ENCODE measurements around the gene RAB11B.
A peak's percentile ranks its signal among the peaks of the same experiment; 100 is the strongest.
"Not testable (repeated sequence)": the region's sequence is repeated elsewhere in the genome, so short reads cannot be mapped to it uniquely, and the experiment has no call there.

The RAB11B gene

DNA sequence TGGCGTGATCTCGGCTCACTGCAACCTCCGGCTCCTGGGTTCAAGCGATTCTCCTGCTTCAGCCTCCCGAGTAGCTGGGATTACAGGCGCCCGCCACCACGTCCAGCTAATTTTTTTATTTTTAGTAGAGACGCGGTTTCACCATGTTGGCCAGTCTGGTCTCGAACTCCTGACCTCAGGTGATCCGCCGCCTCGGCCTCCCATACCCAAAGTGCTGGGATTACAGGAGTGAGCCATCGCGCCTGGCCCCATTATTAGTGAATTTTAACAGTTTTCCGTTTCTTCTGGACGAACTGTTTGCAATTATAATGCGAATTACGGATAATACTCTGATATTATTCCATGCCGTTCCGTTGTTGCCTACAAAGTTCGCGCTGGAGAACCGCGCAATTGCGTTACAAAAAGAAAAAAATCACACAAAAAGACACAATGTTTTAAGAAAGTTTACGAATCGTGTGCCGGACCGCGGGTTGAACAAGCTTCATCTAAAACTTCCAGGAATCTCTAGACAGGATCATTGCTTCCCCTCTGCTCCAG is 54.0 kb downstream of the RAB11B start:
- Histone ChIP-seq H3K27ac (ENCODE audit: insufficient read depth in 1 of 2, low read depth in 1 of 2, low read length in 2 of 2, poor library complexity in 1 of 2, severe bottlenecking in 2 of 2) (peak overlapping the region; percentile 54 to 98), H3K36me3 (ENCODE audit: control insufficient read depth in 4 of 4, insufficient read depth in 4 of 4, low read length in 3 of 4) (peaks cover 4 to 20% (median 11%) of the 10 kb centered on the region in 4 experiments), H3K4me1 (ENCODE audit: control extremely low read depth in 1 of 4, control insufficient read depth in 4 of 4, insufficient read depth in 4 of 4, low read length in 3 of 4) (peaks cover 21 to 41% (median 30%) of the 10 kb centered on the region in 4 experiments), H3K4me3 (ENCODE audit: control insufficient read depth in 1 of 7, extremely low read depth in 1 of 7, insufficient read depth in 4 of 7, low read depth in 2 of 7, low read length in 6 of 7) (peak overlapping the region; percentile 83 to 97 (median 93))
- H3K9me3 ChIP-seq (ENCODE audit: control extremely low read depth in 1 of 5, control insufficient read depth in 4 of 5, insufficient read depth in 2 of 5, low read depth in 1 of 5, low read length in 4 of 5); H3K27me3 ChIP-seq (replicated peaks in 2 of 5; ENCODE audit: control insufficient read depth in 4 of 5, insufficient read depth in 5 of 5, low read length in 4 of 5); DNase-seq: not testable (repeated sequence)
- CTCF ChIA-PET: interaction anchor here (0.6 to 1.7 kb wide), 6 partner anchors 8 to 1182 kb away, joined by 3 to 5 read pairs (median 4); no protein-coding TSS in a partner anchor
- WGBS (ENCODE audit: insufficient coverage): 40% methylated on average over 30 of the region's 32 CpGs
- POLR2A ChIA-PET: interaction anchor here (0.6 to 1.6 kb wide), 6 partner anchors 11 to 65 kb away, joined by 3 to 13 read pairs (median 5); partner anchors contain the start of gene MARCHF2

GRCh38 chr19:8444677-8445487 is 54.7 kb downstream of the RAB11B start, which contains the start of gene HNRNPM:
Gene HNRNPM, plus strand, starts transcription at chr19:8444975. Its CDS starts 24 bp downstream, at chr19:8444999.
- H3K4me1 ChIP-seq (ENCODE audit: control extremely low read depth in 1 of 4, control insufficient read depth in 4 of 4, insufficient read depth in 4 of 4, low read length in 3 of 4): peaks cover 22 to 44% (median 34%) of the 10 kb centered on the region in 4 experiments
- ChIA-PET CTCF (interaction anchor here (0.6 to 1.7 kb wide), 7 partner anchors 9 to 1181 kb away, joined by 3 to 5 read pairs (median 4); no protein-coding TSS in a partner anchor), POLR2A (interaction anchor here (0.6 to 1.6 kb wide), 7 partner anchors 12 to 191 kb away, joined by 3 to 13 read pairs (median 3); partner anchors contain the start of gene MARCHF2)
- peak; percentile 97 to 99 (median 98) for DNase-seq
- H3K9me3 ChIP-seq (ENCODE audit: control extremely low read depth in 1 of 5, control insufficient read depth in 4 of 5, insufficient read depth in 2 of 5, low read depth in 1 of 5, low read length in 4 of 5): no peaks in the 10 kb centered on the region
- H3K36me3 ChIP-seq (ENCODE audit: control insufficient read depth in 4 of 4, insufficient read depth in 4 of 4, low read length in 3 of 4): peaks cover 4 to 23% (median 11%) of the 10 kb centered on the region in 4 experiments
- H3K27me3 ChIP-seq (replicated peaks in 2 of 5; ENCODE audit: control insufficient read depth in 4 of 5, insufficient read depth in 5 of 5, low read length in 4 of 5): no peaks in the 10 kb centered on the region
- H3K4me3 ChIP-seq (ENCODE audit: control insufficient read depth in 1 of 7, extremely low read depth in 1 of 7, insufficient read depth in 4 of 7, low read depth in 2 of 7, low read length in 6 of 7): peak within 1 kb of the TSS; percentile 83 to 97 (median 93)
- WGBS (ENCODE audit: insufficient coverage): 0% methylated on average over 72 of the region's 93 CpGs
- H3K27ac ChIP-seq (ENCODE audit: insufficient read depth in 1 of 2, low read depth in 1 of 2, low read length in 2 of 2, poor library complexity in 1 of 2, severe bottlenecking in 2 of 2): peak within 1 kb of the TSS; percentile 97 to 98

DNA sequence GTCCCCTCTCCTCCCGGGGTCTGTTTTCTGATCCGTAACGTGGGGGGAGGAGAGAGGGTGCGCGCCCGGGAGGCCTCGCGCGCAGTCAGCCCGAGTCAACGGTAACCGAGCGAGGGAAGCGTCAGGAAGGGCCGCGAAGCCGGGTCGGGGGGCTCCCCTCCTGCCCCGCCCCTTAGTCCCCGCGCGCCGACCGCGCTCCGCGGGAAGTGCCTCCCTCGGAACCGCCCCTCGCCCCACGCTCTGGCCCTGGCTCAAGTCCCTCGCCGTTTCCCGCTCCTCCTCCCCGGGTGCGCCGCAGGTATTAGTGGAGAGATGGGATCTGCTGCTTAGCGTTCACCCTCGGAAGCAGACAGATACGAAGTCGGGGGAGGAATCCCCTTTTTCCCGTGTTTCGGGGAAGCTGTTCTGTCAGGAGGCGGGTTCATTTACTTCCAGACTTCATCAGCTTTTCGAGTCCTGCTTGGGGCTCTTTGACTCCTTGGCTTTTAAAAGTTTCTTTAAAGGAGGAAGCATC is 55.4 kb downstream of the RAB11B start:
- ChIA-PET POLR2A (interaction anchor here (0.6 to 1.6 kb wide), 2 partner anchors 33 to 191 kb away, joined by 3 to 13 read pairs; partner anchors contain the start of gene MARCHF2), CTCF (interaction anchor here (0.6 to 2.8 kb wide), 7 partner anchors 9 to 92 kb away, joined by 3 to 14 read pairs (median 8); partner anchors contain the start of gene MARCHF2)
- DNase-seq: peak; percentile 45 to 58 (median 46)
- peak overlapping the region; percentile 97 to 98 for H3K27ac ChIP-seq (ENCODE audit: insufficient read depth in 1 of 2, low read depth in 1 of 2, low read length in 2 of 2, poor library complexity in 1 of 2, severe bottlenecking in 2 of 2)
- WGBS (ENCODE audit: insufficient coverage): under 1% methylated on average over 34 of the region's 45 CpGs
- H3K27me3 ChIP-seq (replicated peaks in 2 of 5; ENCODE audit: control insufficient read depth in 4 of 5, insufficient read depth in 5 of 5, low read length in 4 of 5): no peaks in the 10 kb centered on the region
- H3K36me3 ChIP-seq (ENCODE audit: control insufficient read depth in 4 of 4, insufficient read depth in 4 of 4, low read length in 3 of 4): peaks cover 4 to 28% (median 12%) of the 10 kb centered on the region in 4 experiments
- H3K4me1 ChIP-seq (ENCODE audit: control extremely low read depth in 1 of 4, control insufficient read depth in 4 of 4, insufficient read depth in 4 of 4, low read length in 3 of 4): peaks cover 22 to 47% (median 35%) of the 10 kb centered on the region in 4 experiments
- H3K9me3 ChIP-seq (ENCODE audit: control extremely low read depth in 1 of 5, control insufficient read depth in 4 of 5, insufficient read depth in 2 of 5, low read depth in 1 of 5, low read length in 4 of 5): no peaks in the 10 kb centered on the region
- H3K4me3 ChIP-seq (ENCODE audit: control insufficient read depth in 1 of 7, extremely low read depth in 1 of 7, insufficient read depth in 4 of 7, low read depth in 2 of 7, low read length in 6 of 7): peak overlapping the region; percentile 82 to 97 (median 93)

DNA sequence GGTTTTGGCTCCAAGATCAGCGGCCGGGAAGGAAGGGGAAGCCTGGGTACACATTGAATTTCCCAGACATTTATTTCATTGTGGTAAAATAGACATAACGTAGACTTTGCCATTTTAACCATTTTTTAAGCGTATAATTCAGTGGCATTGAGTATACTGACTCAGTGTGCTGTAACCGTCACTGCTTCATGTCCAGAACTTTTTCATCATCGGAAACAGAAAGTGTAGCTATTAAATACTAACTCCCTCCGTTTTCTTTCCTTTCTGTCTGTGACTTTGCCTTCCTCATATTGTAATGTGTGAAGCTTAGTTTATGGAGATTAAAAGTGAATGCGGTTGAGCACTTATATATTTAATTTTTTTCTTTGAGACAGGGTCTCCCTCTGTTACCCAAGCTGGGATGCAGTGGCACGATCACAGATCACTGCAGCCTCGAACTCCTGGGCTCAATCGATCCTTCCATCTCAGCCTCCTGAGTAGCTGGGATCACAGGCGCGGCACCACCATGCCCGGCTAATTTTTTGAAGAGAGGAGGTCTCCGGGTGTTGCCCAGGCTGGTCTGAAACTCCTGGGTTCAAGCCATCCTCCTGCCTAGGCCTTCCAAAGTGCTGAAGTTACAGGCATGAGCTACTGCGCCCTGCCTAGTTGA is 56.0 kb downstream of the RAB11B start:
- no peaks in the 10 kb centered on the region for H3K27me3 ChIP-seq (replicated peaks in 2 of 5; ENCODE audit: control insufficient read depth in 4 of 5, insufficient read depth in 5 of 5, low read length in 4 of 5)
- peaks cover 4 to 28% (median 12%) of the 10 kb centered on the region in 4 experiments for H3K36me3 ChIP-seq (ENCODE audit: control insufficient read depth in 4 of 4, insufficient read depth in 4 of 4, low read length in 3 of 4)
- no peaks in the 10 kb centered on the region for H3K9me3 ChIP-seq (ENCODE audit: control extremely low read depth in 1 of 5, control insufficient read depth in 4 of 5, insufficient read depth in 2 of 5, low read depth in 1 of 5, low read length in 4 of 5)
- H3K27ac ChIP-seq (ENCODE audit: insufficient read depth in 1 of 2, low read depth in 1 of 2, low read length in 2 of 2, poor library complexity in 1 of 2, severe bottlenecking in 2 of 2): peak overlapping the region; percentile 97 to 98
- DNase-seq: no peak
- ChIA-PET POLR2A (no interaction called here), CTCF (interaction anchor here (0.6 to 2.8 kb wide), 9 partner anchors 9 to 93 kb away, joined by 3 to 14 read pairs (median 8); partner anchors contain the start of gene MARCHF2)
- H3K4me3 ChIP-seq (ENCODE audit: control insufficient read depth in 1 of 7, extremely low read depth in 1 of 7, insufficient read depth in 4 of 7, low read depth in 2 of 7, low read length in 6 of 7): peak overlapping the region; percentile 82 to 97 (median 93)
- peaks cover 22 to 49% (median 35%) of the 10 kb centered on the region in 4 experiments for H3K4me1 ChIP-seq (ENCODE audit: control extremely low read depth in 1 of 4, control insufficient read depth in 4 of 4, insufficient read depth in 4 of 4, low read length in 3 of 4)
- 96% methylated on average over 7 of the region's 16 CpGs for WGBS (ENCODE audit: insufficient coverage)

DNA sequence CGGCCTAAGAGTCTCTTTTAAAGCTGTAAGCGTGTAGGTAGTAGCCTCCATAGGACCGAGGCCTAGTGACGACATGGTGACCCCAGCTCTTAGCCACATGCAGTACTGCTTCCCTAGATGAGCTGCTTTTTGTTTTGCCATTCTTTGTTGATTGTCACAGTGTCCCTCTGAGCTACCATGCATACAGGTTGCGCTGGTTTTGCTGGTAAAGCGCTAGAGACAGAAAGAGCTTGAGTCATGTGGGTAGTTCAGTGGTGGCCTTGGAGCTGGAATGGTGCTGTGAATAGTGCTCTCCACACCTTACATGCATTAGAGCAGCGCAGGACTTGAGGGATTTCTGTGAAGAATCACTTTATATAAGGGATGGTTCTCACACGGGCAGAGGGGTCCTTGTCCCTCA is 59.7 kb downstream of the RAB11B start:
- POLR2A ChIA-PET: interaction anchor here (1.7 kb wide), 1 partner anchor 8 kb away, joined by 5 read pairs; no protein-coding TSS in a partner anchor
- Histone ChIP-seq H3K36me3 (ENCODE audit: control insufficient read depth in 4 of 4, insufficient read depth in 4 of 4, low read length in 3 of 4) (peaks cover 11 to 56% (median 28%) of the 10 kb centered on the region in 4 experiments), H3K27ac (ENCODE audit: insufficient read depth in 1 of 2, low read depth in 1 of 2, low read length in 2 of 2, poor library complexity in 1 of 2, severe bottlenecking in 2 of 2) (no peak overlapping the region), H3K27me3 (replicated peaks in 2 of 5; ENCODE audit: control insufficient read depth in 4 of 5, insufficient read depth in 5 of 5, low read length in 4 of 5) (no peaks in the 10 kb centered on the region), H3K4me3 (ENCODE audit: control insufficient read depth in 1 of 7, extremely low read depth in 1 of 7, insufficient read depth in 4 of 7, low read depth in 2 of 7, low read length in 6 of 7) (no peak overlapping the region), H3K4me1 (ENCODE audit: control extremely low read depth in 1 of 4, control insufficient read depth in 4 of 4, insufficient read depth in 4 of 4, low read length in 3 of 4) (peaks cover 20 to 65% (median 43%) of the 10 kb centered on the region in 4 experiments), H3K9me3 (ENCODE audit: control extremely low read depth in 1 of 5, control insufficient read depth in 4 of 5, insufficient read depth in 2 of 5, low read depth in 1 of 5, low read length in 4 of 5) (no peaks in the 10 kb centered on the region)
- CTCF ChIA-PET: interaction anchor here (0.8 to 2.4 kb wide), 4 partner anchors 17 to 96 kb away, joined by 3 to 8 read pairs (median 5); partner anchors contain the start of gene MARCHF2
- no peak for DNase-seq
- 100% methylated on average over 5 of the region's 8 CpGs for WGBS (ENCODE audit: insufficient coverage)

GRCh38 chr19:8451377-8451776 is 61.2 kb downstream of the RAB11B start:
- H3K27me3 ChIP-seq (replicated peaks in 2 of 5; ENCODE audit: control insufficient read depth in 4 of 5, insufficient read depth in 5 of 5, low read length in 4 of 5): no peaks in the 10 kb centered on the region
- H3K4me3 ChIP-seq (ENCODE audit: control insufficient read depth in 1 of 7, extremely low read depth in 1 of 7, insufficient read depth in 4 of 7, low read depth in 2 of 7, low read length in 6 of 7): no peak overlapping the region
- POLR2A ChIA-PET: no interaction called here
- no peak for DNase-seq
- peaks cover 14 to 56% (median 34%) of the 10 kb centered on the region in 4 experiments for H3K4me1 ChIP-seq (ENCODE audit: control extremely low read depth in 1 of 4, control insufficient read depth in 4 of 4, insufficient read depth in 4 of 4, low read length in 3 of 4)
- peak overlapping the region in 1 of 2 experiments; percentile 15 for H3K27ac ChIP-seq (ENCODE audit: insufficient read depth in 1 of 2, low read depth in 1 of 2, low read length in 2 of 2, poor library complexity in 1 of 2, severe bottlenecking in 2 of 2)
- H3K36me3 ChIP-seq (ENCODE audit: control insufficient read depth in 4 of 4, insufficient read depth in 4 of 4, low read length in 3 of 4): peaks cover 14 to 71% (median 36%) of the 10 kb centered on the region in 4 experiments
- CTCF ChIA-PET: interaction anchor here (0.6 to 1.4 kb wide), 2 partner anchors 41 to 860 kb away, joined by 3 to 4 read pairs; no protein-coding TSS in a partner anchor
- H3K9me3 ChIP-seq (ENCODE audit: control extremely low read depth in 1 of 5, control insufficient read depth in 4 of 5, insufficient read depth in 2 of 5, low read depth in 1 of 5, low read length in 4 of 5): no peaks in the 10 kb centered on the region
- WGBS (ENCODE audit: insufficient coverage): 81% methylated on average over 4 of the region's 6 CpGs

Measured in common myeloid progenitor, CD34-positive (primary cell).